ENCODE measurements around the gene PDE9A. TPM values are rescaled to one million over a fixed set of nuclear protein-coding genes. Genes with fewer than 3 reads are reported as not detected.

PDE9A gene
- total and polyA plus RNA-seq, 8 donors = 1.2 to 14.4 (median 5.0) TPM

DNA sequence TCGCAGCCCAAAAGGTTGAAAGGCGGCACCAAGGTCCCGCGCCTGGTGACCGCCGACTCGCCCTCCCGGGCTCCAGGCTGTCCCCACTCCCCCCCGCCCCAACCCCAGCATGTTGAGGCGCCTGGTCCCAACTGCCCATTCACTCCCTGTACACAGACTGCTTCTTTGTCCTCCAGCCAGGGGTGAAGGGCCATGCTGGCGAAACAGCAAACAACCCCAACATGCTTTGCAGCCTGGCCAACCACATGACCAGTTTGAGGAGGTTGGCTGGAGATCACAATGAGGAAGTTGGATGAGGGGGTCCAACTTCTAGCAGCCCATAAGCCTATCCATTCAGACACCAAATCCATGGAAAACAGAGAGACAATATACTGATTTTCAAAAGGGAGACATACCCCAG is 13.5 kb downstream of the PDE9A start:
- DNase-seq (peak in 1 of 6 donors; percentile 15), ATAC-seq (no peak), FAIRE-seq (no peak)
- Histone ChIP-seq H3K36me3 (no peaks in the 10 kb centered on the region), H3K9me3 (no peaks in the 10 kb centered on the region), H3K4me3 (no peak overlapping the region), H3K27ac (no peak overlapping the region), H3K27me3 (no peaks in the 10 kb centered on the region), H3K4me1 (no peaks in the 10 kb centered on the region)
- intact Hi-C loops (cut with DNase I) = no loop called here
- WGBS, 2 donors = 93% methylated on average over 11 of the region's 11 CpGs
- TF ChIP-seq, protein P1, sequence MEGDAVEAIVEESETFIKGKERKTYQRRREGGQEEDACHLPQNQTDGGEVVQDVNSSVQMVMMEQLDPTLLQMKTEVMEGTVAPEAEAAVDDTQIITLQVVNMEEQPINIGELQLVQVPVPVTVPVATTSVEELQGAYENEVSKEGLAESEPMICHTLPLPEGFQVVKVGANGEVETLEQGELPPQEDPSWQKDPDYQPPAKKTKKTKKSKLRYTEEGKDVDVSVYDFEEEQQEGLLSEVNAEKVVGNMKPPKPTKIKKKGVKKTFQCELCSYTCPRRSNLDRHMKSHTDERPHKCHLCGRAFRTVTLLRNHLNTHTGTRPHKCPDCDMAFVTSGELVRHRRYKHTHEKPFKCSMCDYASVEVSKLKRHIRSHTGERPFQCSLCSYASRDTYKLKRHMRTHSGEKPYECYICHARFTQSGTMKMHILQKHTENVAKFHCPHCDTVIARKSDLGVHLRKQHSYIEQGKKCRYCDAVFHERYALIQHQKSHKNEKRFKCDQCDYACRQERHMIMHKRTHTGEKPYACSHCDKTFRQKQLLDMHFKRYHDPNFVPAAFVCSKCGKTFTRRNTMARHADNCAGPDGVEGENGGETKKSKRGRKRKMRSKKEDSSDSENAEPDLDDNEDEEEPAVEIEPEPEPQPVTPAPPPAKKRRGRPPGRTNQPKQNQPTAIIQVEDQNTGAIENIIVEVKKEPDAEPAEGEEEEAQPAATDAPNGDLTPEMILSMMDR (IDR thresholded peaks at IDR 0.05) = no peak

DNA sequence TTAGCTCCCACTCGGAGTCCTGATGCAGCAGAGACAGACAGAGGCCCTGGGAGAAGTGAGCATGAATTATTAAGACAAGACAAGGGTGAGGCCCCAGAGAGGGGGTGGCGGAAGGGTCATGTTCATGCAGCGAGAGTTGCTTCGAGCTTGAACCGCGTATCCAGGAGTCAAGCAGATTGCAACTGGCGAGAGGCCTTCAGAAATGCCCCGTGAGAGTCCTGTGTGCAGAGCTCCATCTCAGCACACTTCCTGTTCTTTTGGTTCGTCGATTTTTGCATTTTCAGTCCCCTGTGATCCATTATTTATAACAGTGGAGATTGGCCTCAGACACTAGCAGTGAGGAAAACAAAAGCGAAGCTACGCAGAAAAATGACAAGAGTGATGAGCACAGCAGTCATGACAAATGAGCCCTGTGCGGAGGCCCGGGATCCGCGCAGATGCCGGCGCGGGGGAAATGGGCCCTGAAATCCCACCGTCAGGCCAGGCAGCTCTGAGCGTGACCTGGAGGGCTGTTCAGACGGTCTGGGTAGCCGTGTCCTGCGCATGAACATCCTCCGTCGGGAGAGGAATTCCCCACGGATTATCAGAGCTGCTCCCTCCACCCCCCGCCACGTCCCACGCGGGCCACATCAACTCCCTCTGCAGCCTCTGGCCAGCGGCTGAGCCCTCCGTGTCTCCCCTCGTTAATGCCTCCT is 15.0 kb downstream of the PDE9A start:
- no peaks in the 10 kb centered on the region for H3K4me1 ChIP-seq
- WGBS, 2 donors = 80 to 89% methylated on average over 34 of the region's 34 CpGs
- no peak overlapping the region for H3K27ac ChIP-seq
- DNase-seq (peak in 1 of 6 donors; percentile 28), FAIRE-seq (no peak), ATAC-seq (peak in 2 of 4 donors; percentile 6 to 27)
- H3K4me3 ChIP-seq = no peak overlapping the region
- no peaks in the 10 kb centered on the region for H3K36me3 ChIP-seq
- intact Hi-C loops (cut with DNase I) = no loop called here
- no peaks in the 10 kb centered on the region for H3K27me3 ChIP-seq
- H3K9me3 ChIP-seq = no peaks in the 10 kb centered on the region
- TF ChIP-seq, protein P1 (IDR thresholded peaks at IDR 0.05) = no peak

DNA sequence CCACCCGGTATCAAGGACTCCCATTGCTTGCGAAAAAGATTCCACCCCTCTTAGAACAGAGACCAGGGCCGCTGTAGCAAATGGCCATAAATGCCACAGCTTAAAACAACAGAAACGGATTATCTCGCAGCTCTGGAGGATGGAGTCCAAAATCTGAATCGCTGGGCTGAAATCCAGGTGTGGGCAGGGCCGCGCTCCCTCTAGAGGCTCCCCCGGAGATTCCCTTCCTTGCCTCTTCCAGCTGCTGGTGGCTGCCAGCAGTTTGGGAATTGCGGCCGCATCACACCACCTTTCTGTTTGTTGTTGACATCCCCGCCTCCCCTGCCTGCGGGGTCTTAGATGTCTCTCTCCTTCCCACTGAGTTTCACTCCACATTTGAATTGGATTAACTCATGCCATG is 15.6 kb downstream of the PDE9A start:
- H3K4me3 ChIP-seq = no peak overlapping the region
- no peak for FAIRE-seq
- intact Hi-C loops (cut with DNase I) = no loop called here

DNA sequence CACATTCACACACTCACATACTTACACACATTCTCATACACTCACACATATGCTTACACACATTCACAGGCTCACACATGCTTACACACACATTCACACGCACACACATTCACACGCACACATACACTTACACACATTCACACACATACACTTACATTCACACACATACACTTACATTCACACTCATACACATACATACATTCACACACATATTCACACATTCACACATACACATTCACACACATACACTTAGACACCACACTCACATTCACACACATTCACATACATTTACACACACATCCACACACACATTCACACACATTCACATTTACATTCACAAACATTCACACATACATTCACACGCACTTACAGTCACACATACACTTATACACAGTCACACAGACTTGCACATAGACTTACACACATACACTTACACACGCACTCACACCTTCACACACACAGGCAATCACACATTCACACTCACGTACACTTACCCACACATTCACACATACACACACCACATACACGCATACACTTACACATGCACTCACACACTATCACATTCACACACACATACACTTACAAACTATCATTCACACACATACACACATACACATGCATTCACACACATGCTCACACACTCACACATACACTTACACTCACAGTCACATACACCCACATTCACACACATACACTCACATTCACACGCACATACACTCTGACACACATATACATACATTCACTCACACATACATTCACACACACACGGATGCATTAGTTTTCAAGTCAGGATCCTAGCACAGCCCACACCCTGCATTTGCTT is 16.8 kb downstream of the PDE9A start:
- FAIRE-seq = no peak
- H3K4me3 ChIP-seq = no peak overlapping the region
- no peaks in the 10 kb centered on the region for H3K9me3 ChIP-seq
- H3K36me3 ChIP-seq = no peaks in the 10 kb centered on the region
- H3K27ac ChIP-seq = no peak overlapping the region
- no peaks in the 10 kb centered on the region for H3K4me1 ChIP-seq
- no peak for DNase-seq
- WGBS, 2 donors = 72 to 87% methylated on average over 8 of the region's 8 CpGs
- ATAC-seq = no peak
- TF ChIP-seq, protein P1 (IDR thresholded peaks at IDR 0.05) = no peak
- no peaks in the 10 kb centered on the region for H3K27me3 ChIP-seq
- intact Hi-C loops (cut with DNase I) = no loop called here

More for the DNA sequence above, 15.6 kb downstream of the PDE9A start:
- Histone ChIP-seq H3K9me3 (no peaks in the 10 kb centered on the region), H3K27ac (no peak overlapping the region), H3K36me3 (no peaks in the 10 kb centered on the region), H3K27me3 (no peaks in the 10 kb centered on the region), H3K4me1 (no peaks in the 10 kb centered on the region)
- DNase-seq (peak in 1 of 6 donors; percentile 26), ATAC-seq (peak in 3 of 4 donors; percentile 11 to 46 (median 17))
- TF ChIP-seq, protein P1 (IDR thresholded peaks at IDR 0.05) = no peak
- WGBS, 2 donors = 67 to 71% methylated on average over 13 of the region's 13 CpGs

All from pancreas (tissue), 10 donors.